Muscle layer of duodenum (tissue), 2 donors: ENCODE data around the gene LPP.
A peak's percentile ranks its signal among the peaks of the same experiment; 100 is the strongest.

Source experiments
- H3K27ac ChIP-seq: one replicate; pipeline ENCODE4 v1.7.0; 2013; ENCODE audit warnings: mild to moderate bottlenecking, low read length
- H3K27me3 ChIP-seq: one replicate; pipeline ENCODE4 v1.7.0; 2013; ENCODE audit warnings: low read depth, mild to moderate bottlenecking, control low read depth, low read length
- H3K36me3 ChIP-seq, 2 donors: one replicate each; pipeline ENCODE4 v1.7.0; 2013; ENCODE audit warnings: low read length in 2 of 2, control low read depth in 1 of 2, mild to moderate bottlenecking in 1 of 2; ENCODE audit not compliant: insufficient read depth in 2 of 2, control insufficient read depth in 1 of 2
- H3K4me1 ChIP-seq, 2 donors: one replicate each; pipeline ENCODE4 v1.7.0; 2013; ENCODE audit warnings: low read length in 2 of 2, mild to moderate bottlenecking in 2 of 2, control low read depth in 1 of 2, moderate library complexity in 1 of 2; ENCODE audit not compliant: insufficient read depth in 2 of 2, control insufficient read depth in 1 of 2
- H3K4me3 ChIP-seq, 2 donors: one replicate each; pipeline ENCODE4 v1.7.0; 2013; ENCODE audit warnings: low read length in 2 of 2, low read depth in 1 of 2, mild to moderate bottlenecking in 1 of 2
- H3K9me3 ChIP-seq, 2 donors: one replicate each; pipeline ENCODE4 v1.7.0; 2013; ENCODE audit warnings: low read length in 2 of 2, control low read depth in 1 of 2, mild to moderate bottlenecking in 1 of 2; ENCODE audit not compliant: control insufficient read depth in 1 of 2
- donor health status: healthy.

LPP gene

DNA sequence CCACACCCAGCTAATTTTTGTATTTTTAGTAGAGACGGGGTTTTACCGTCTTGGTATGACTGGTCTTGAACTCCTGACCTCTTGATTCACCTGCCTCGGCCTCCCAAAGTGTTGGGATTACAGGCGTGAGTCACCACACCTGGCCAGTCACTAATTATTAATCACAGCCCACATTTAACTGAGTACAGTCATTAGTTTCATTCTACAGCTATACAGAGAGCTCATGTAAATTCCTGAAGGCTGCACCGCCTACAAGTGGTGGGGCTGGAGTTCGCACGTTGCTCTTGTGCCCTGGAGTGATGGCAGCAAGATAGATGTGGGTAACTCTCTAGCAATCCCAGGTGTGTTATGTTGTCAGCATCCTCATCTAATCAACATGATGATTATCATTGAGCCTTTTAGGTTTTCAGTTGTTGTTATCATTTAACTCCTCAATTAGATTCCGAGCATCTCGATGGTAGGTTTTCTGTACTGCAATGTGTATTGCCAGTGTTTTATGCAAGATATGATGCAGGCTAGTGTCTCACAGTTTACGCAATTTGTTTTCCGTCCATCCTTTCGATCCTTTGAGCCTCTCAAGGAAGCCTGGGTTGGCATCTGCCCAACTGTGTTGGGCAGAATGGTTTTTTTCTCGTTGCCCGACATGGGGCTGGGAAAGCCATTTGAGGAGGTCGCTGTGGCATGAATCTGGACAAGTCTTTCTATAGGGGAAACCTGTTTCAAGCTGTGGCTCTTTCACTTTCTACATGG is 216.3 kb downstream of the LPP start:
- Histone ChIP-seq H3K9me3 (no peaks in the 10 kb centered on the region), H3K4me3 (no peak overlapping the region), H3K4me1 (peaks cover 0 to 12% of the 10 kb centered on the region in 2 donors), H3K27me3 (no peaks in the 10 kb centered on the region), H3K36me3 (peaks cover 0 to 4% of the 10 kb centered on the region in 2 donors), H3K27ac (no peak overlapping the region)

DNA sequence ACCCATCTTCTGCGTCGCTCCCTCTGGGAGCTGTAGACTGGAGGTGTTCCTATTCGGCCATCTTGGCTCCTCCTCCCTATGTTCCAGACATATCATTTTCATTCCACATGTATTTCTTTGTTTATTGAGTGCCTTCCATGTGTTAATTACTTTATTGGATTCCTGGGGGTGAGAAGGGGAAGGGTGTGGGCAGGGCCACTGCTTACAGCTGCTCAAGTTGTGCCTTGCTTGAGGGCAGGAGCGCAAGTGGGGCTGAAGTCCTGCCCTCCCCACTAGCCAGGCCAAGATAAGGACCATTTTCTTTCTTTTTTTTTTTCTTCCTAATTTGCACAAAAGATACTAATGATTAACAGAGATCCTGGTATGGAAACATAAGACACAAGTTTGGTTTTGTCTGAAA is 224.8 kb downstream of the LPP start:
- Histone ChIP-seq H3K27ac (no peak overlapping the region), H3K4me3 (no peak overlapping the region), H3K4me1 (peaks cover 0 to 10% of the 10 kb centered on the region in 2 donors), H3K27me3 (no peaks in the 10 kb centered on the region), H3K36me3 (no peaks in the 10 kb centered on the region), H3K9me3 (no peaks in the 10 kb centered on the region)

DNA sequence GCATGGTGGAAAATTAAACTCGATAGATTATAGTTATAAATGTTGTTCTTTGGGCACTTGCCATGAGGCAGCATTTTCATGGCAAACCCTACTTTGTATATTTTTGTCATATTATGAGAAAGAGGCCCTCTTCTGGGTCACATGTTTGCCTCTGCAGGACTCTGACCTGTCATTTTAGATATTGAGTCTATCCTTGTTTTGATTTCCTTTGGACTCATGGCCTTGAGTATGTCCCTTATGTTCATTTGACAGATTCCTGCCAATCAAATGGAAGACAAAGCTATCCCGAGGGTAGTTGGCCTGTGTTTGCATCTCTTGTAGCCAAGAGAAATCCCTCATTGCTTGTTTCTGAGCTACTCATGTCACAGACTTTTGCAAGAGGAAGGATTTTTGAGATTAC is 226.3 kb downstream of the LPP start:
- Histone ChIP-seq H3K4me3 (no peak overlapping the region), H3K4me1 (peaks cover 0 to 14% of the 10 kb centered on the region in 2 donors), H3K27ac (no peak overlapping the region), H3K36me3 (no peaks in the 10 kb centered on the region), H3K27me3 (no peaks in the 10 kb centered on the region), H3K9me3 (no peaks in the 10 kb centered on the region)

GRCh38 chr3:188380722-188381121 is 226.8 kb downstream of the LPP start:
- Histone ChIP-seq H3K4me1 (peaks cover 0 to 19% of the 10 kb centered on the region in 2 donors), H3K9me3 (no peaks in the 10 kb centered on the region), H3K27ac (no peak overlapping the region), H3K36me3 (no peaks in the 10 kb centered on the region), H3K27me3 (no peaks in the 10 kb centered on the region), H3K4me3 (no peak overlapping the region)

- H3K4me1 ChIP-seq: peaks cover 0 to 32% of the 10 kb centered on the region in 2 donors
- no peak overlapping the region for H3K4me3 ChIP-seq
- H3K36me3 ChIP-seq: no peaks in the 10 kb centered on the region
- H3K27ac ChIP-seq: no peak overlapping the region
- no peaks in the 10 kb centered on the region for H3K9me3 ChIP-seq
- H3K27me3 ChIP-seq: no peaks in the 10 kb centered on the region
These were observed 229.8 kb downstream of the LPP start for GRCh38 chr3:188383748-188384147.

GRCh38 chr3:188385295-188385694 is 231.3 kb downstream of the LPP start:
- Histone ChIP-seq H3K4me3 (no peak overlapping the region), H3K27ac (no peak overlapping the region), H3K4me1 (peaks cover 10 to 44% of the 10 kb centered on the region in 2 donors), H3K36me3 (no peaks in the 10 kb centered on the region), H3K27me3 (no peaks in the 10 kb centered on the region), H3K9me3 (no peaks in the 10 kb centered on the region)

- Histone ChIP-seq H3K27ac (peak overlapping the region; percentile 48), H3K4me1 (peaks cover 15 to 72% of the 10 kb centered on the region in 2 donors), H3K36me3 (no peaks in the 10 kb centered on the region), H3K27me3 (no peaks in the 10 kb centered on the region), H3K9me3 (no peaks in the 10 kb centered on the region), H3K4me3 (no peak overlapping the region)
These were observed 235.9 kb downstream of the LPP start for GRCh38 chr3:188389711-188390342.

- Histone ChIP-seq H3K9me3 (no peaks in the 10 kb centered on the region), H3K36me3 (no peaks in the 10 kb centered on the region), H3K27me3 (no peaks in the 10 kb centered on the region), H3K27ac (peak overlapping the region; percentile 48), H3K4me3 (no peak overlapping the region), H3K4me1 (peaks cover 15 to 68% of the 10 kb centered on the region in 2 donors)
These were observed 236.4 kb downstream of the LPP start for GRCh38 chr3:188390343-188390718.

- peaks cover 15 to 63% of the 10 kb centered on the region in 2 donors for H3K4me1 ChIP-seq
- H3K27me3 ChIP-seq: no peaks in the 10 kb centered on the region
- no peak overlapping the region for H3K4me3 ChIP-seq
- no peaks in the 10 kb centered on the region for H3K9me3 ChIP-seq
- H3K27ac ChIP-seq: peak overlapping the region; percentile 48
- no peaks in the 10 kb centered on the region for H3K36me3 ChIP-seq
These were observed 237.0 kb downstream of the LPP start for GRCh38 chr3:188390775-188391443.

DNA sequence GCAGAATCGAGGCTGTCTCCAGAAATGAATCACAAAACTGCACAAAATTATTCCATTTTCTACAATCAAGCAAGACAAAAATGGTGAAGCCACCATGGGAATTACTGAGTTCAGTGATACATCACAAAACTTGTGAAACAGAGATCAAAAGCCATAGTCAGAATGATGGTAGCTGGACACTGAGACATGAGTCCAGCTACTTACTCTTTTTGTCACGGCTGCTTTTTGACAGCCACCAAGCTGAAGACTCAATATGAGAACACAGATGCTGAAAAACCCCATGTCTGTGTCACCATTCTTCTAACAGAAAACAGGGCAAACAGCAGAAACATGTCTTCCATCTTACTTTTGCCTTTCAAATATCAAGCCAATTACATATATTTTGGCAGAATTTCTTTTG is 237.6 kb downstream of the LPP start:
- H3K27me3 ChIP-seq: no peaks in the 10 kb centered on the region
- H3K4me3 ChIP-seq: no peak overlapping the region
- H3K9me3 ChIP-seq: no peaks in the 10 kb centered on the region
- no peaks in the 10 kb centered on the region for H3K36me3 ChIP-seq
- H3K4me1 ChIP-seq: peaks cover 16 to 63% of the 10 kb centered on the region in 2 donors
- no peak overlapping the region for H3K27ac ChIP-seq

DNA sequence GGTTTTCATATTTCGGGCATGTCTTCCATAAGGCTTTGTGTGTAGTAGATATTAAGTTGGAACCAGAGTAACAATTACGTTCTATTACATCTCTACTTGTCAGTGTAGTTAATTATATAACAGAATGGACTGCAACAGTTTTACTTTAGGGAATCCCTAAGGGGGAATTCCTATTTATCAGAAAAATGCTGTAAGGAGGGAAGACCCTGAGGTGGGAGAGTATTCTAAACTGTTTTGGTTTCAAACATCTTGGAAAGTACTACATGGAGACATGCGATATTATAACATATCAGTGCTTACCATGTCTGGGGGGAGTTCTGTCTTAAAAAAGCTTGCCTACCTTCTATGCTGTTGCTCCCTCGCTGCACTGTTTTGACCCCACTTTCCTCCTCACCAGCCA is 238.1 kb downstream of the LPP start:
- peaks cover 21 to 64% of the 10 kb centered on the region in 2 donors for H3K4me1 ChIP-seq
- H3K27ac ChIP-seq: no peak overlapping the region
- no peaks in the 10 kb centered on the region for H3K27me3 ChIP-seq
- no peaks in the 10 kb centered on the region for H3K36me3 ChIP-seq
- H3K4me3 ChIP-seq: no peak overlapping the region
- H3K9me3 ChIP-seq: no peaks in the 10 kb centered on the region
